ENCODE results near the gene GTSE1.

DNA sequence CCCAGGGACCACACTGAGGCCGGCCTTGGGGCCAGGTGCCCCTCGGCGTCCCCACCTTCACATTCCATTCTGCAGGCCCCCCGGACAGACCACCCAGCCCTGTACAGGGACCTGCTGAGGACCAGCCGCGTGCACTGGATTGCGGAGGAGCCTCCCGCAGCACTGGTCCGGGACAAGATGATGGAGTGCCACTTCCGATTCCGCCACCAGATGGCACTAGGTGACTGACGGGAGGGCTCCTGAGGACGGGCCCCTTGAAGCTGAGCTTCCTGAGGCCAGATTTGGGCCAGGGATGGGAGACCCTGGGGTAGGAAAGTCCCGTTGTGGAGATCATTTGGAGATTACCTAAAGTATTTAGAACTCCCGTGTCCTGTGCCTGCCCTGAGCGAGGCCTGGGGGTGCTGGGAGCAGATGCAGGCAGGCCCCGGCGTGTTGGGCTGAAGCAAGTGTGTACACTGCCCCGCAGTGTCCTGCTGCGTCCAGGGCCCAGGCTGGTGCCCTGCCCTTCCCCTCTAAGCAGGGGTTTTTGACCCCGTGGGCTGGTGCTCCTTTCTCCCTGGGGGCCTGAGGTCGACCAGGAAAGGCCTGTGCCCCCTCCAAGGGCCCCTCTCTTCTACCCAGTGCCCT lies 58.8 kb downstream of the GTSE1 start:
- TF ChIP-seq POLR2A (IDR thresholded peaks at IDR 0.05; ENCODE audit: low read depth, low read length) (no peak), POLR2AphosphoS5 (IDR thresholded peaks at IDR 0.05; ENCODE audit: low read depth, low read length) (no peak), TAF1 (IDR thresholded peaks at IDR 0.05; ENCODE audit: low read depth, low read length) (no peak)
